Measurements from ENCODE around the gene ARIH2. TPM values are rescaled to one million over a fixed set of nuclear protein-coding genes. Genes with fewer than 3 reads are reported as not detected.

Gene ARIH2
- polyA plus RNA-seq, 1 donor (not counting 4 experiments of a cell fraction or from before 2014, with no cell fraction given): 66.7 TPM

GRCh38 chr3:48999085-48999858 is 80.6 kb downstream of the ARIH2 start:
- TF ChIP-seq CTCF (optimal IDR thresholded peaks at IDR 0.05 in 1 of 3, IDR thresholded peaks at IDR 0.05 in 1 of 3, conservative IDR thresholded peaks at IDR 0.05 in 1 of 3; ENCODE audit: extremely low read depth in 1 of 3, insufficient read depth in 2 of 3, low read length in 3 of 3): no peak
- no peak for TF ChIP-seq EZH2 (IDR thresholded peaks at IDR 0.05; ENCODE audit: low read length)
- H3K9me3 ChIP-seq (ENCODE audit: control insufficient read depth, low read depth, low read length): no peaks in the 10 kb centered on the region
- no peaks in the 10 kb centered on the region for H3K4me1 ChIP-seq (ENCODE audit: control insufficient read depth, extremely low read depth, insufficient read depth, low read length)
- no peaks in the 10 kb centered on the region for H3K79me2 ChIP-seq (ENCODE audit: control insufficient read depth, insufficient read depth, low read length)
- H3K9me1 ChIP-seq (ENCODE audit: control insufficient read depth, extremely low read depth, insufficient read depth, low read length): no peaks in the 10 kb centered on the region
- dilution Hi-C loops (cut with MboI; ENCODE audit: extremely low pct_ligation_motif_present, low sequenced_read_pairs): no loop called here
- no peaks in the 10 kb centered on the region for H3K36me3 ChIP-seq (ENCODE audit: control insufficient read depth in 2 of 2, extremely low read depth in 1 of 2, insufficient read depth in 2 of 2, low read length in 2 of 2)
- no peak overlapping the region for H2AFZ ChIP-seq (ENCODE audit: control insufficient read depth, low read length)
- no peak overlapping the region for H3K27ac ChIP-seq (ENCODE audit: control insufficient read depth, insufficient read depth, low read length)
- H3K4me3 ChIP-seq (ENCODE audit: control insufficient read depth in 2 of 3, extremely low read depth in 1 of 3, insufficient read depth in 2 of 3, low read depth in 1 of 3, low read length in 3 of 3): no peak overlapping the region
- no peak for FAIRE-seq
- H3K9ac ChIP-seq (ENCODE audit: control insufficient read depth, extremely low read depth, insufficient read depth, low read length): no peak overlapping the region
- H3K27me3 ChIP-seq (ENCODE audit: control insufficient read depth, extremely low read depth, insufficient read depth, low read length): no peaks in the 10 kb centered on the region
- no peaks in the 10 kb centered on the region for H4K20me1 ChIP-seq (ENCODE audit: control insufficient read depth, extremely low read depth, insufficient read depth, low read length)
- DNase-seq (ENCODE audit: low read depth, low spot score): no peak
- no peak overlapping the region for H3K4me2 ChIP-seq (ENCODE audit: control insufficient read depth, extremely low read depth, insufficient read depth, low read depth, low read length)

- Histone ChIP-seq H4K20me1 (ENCODE audit: control insufficient read depth, extremely low read depth, insufficient read depth, low read length) (no peaks in the 10 kb centered on the region), H3K79me2 (ENCODE audit: control insufficient read depth, insufficient read depth, low read length) (no peaks in the 10 kb centered on the region), H3K36me3 (ENCODE audit: control insufficient read depth in 2 of 2, extremely low read depth in 1 of 2, insufficient read depth in 2 of 2, low read length in 2 of 2) (no peaks in the 10 kb centered on the region), H3K27ac (ENCODE audit: control insufficient read depth, insufficient read depth, low read length) (no peak overlapping the region), H2AFZ (ENCODE audit: control insufficient read depth, low read length) (no peak overlapping the region), H3K9me3 (ENCODE audit: control insufficient read depth, low read depth, low read length) (no peaks in the 10 kb centered on the region), H3K27me3 (ENCODE audit: control insufficient read depth, extremely low read depth, insufficient read depth, low read length) (no peaks in the 10 kb centered on the region), H3K9me1 (ENCODE audit: control insufficient read depth, extremely low read depth, insufficient read depth, low read length) (no peaks in the 10 kb centered on the region), H3K4me3 (ENCODE audit: control insufficient read depth in 2 of 3, extremely low read depth in 1 of 3, insufficient read depth in 2 of 3, low read depth in 1 of 3, low read length in 3 of 3) (no peak overlapping the region), H3K4me2 (ENCODE audit: control insufficient read depth, extremely low read depth, insufficient read depth, low read depth, low read length) (no peak overlapping the region), H3K4me1 (ENCODE audit: control insufficient read depth, extremely low read depth, insufficient read depth, low read length) (no peaks in the 10 kb centered on the region), H3K9ac (ENCODE audit: control insufficient read depth, extremely low read depth, insufficient read depth, low read length) (no peak overlapping the region)
- no peak for TF ChIP-seq CTCF (optimal IDR thresholded peaks at IDR 0.05 in 1 of 3, IDR thresholded peaks at IDR 0.05 in 1 of 3, conservative IDR thresholded peaks at IDR 0.05 in 1 of 3; ENCODE audit: extremely low read depth in 1 of 3, insufficient read depth in 2 of 3, low read length in 3 of 3)
- no peak for TF ChIP-seq EZH2 (IDR thresholded peaks at IDR 0.05; ENCODE audit: low read length)
- FAIRE-seq (no peak), DNase-seq (ENCODE audit: low read depth, low spot score) (no peak)
- dilution Hi-C loops (cut with MboI; ENCODE audit: extremely low pct_ligation_motif_present, low sequenced_read_pairs): no loop called here
These were observed 82.5 kb downstream of the ARIH2 start for GRCh38 chr3:49001155-49001554.

All from keratinocyte (primary cell).